DMS 273 (cell line): ENCODE results near the gene TMEM114.

Source experiments
- DNase-seq: peaks from one replicate; lab custom pipeline; 2025; ENCODE audit not compliant: unreplicated experiment; lab: John Stamatoyannopoulos, UW

Gene TMEM114

GRCh38 chr16:8551388-8552332 lies 38.7 kb downstream of the TMEM114 start:
- no peak for DNase-seq

GRCh38 chr16:8550728-8551387 lies 39.5 kb downstream of the TMEM114 start:
- DNase-seq: no peak

GRCh38 chr16:8549843-8550412 lies 40.4 kb downstream of the TMEM114 start:
- DNase-seq: no peak

- no peak for DNase-seq
Measured at GRCh38 chr16:8548166-8548565, 42.1 kb downstream of the TMEM114 start.

- no peak for DNase-seq
Measured at GRCh38 chr16:8547762-8548161, 42.5 kb downstream of the TMEM114 start.

- DNase-seq: no peak
Measured at GRCh38 chr16:8544406-8544805, 45.9 kb downstream of the TMEM114 start.

GRCh38 chr16:8543258-8543657 lies 47.1 kb downstream of the TMEM114 start:
- DNase-seq: no peak

GRCh38 chr16:8542393-8542792 lies 47.9 kb downstream of the TMEM114 start:
- DNase-seq: no peak

- no peak for DNase-seq
Measured at GRCh38 chr16:8541868-8542267, 48.4 kb downstream of the TMEM114 start.

- DNase-seq: no peak
Measured at GRCh38 chr16:8537691-8538342, 52.5 kb downstream of the TMEM114 start.

- DNase-seq: no peak
Measured at GRCh38 chr16:8533509-8533908, 56.8 kb downstream of the TMEM114 start.

GRCh38 chr16:8530752-8531384 lies 59.4 kb downstream of the TMEM114 start:
- DNase-seq: no peak

- no peak for DNase-seq
Measured at GRCh38 chr16:8528471-8528870, 61.8 kb downstream of the TMEM114 start.

- no peak for DNase-seq
Measured at GRCh38 chr16:8523932-8524331, 66.4 kb downstream of the TMEM114 start.

GRCh38 chr16:8522757-8523156 lies 67.6 kb downstream of the TMEM114 start:
- DNase-seq: no peak

GRCh38 chr16:8519643-8520042 lies 70.7 kb downstream of the TMEM114 start:
- no peak for DNase-seq
